ENCODE data around the gene HDAC8. TPM values are rescaled to one million over a fixed set of nuclear protein-coding genes. Genes with fewer than 3 reads are reported as not detected.
"Not testable (repeated sequence)": the region's sequence is repeated elsewhere in the genome, so short reads cannot be mapped to it uniquely, and the experiment has no call there.

Gene HDAC8
- polyA plus RNA-seq, 1 experiment: 24.8 TPM

- Histone ChIP-seq H3K27me3 (ENCODE audit: control insufficient read depth, insufficient read depth, low read length) (no peaks in the 10 kb centered on the region), H3K4me3 (ENCODE audit: low read depth, low read length) (no peak overlapping the region), H3K9me3 (ENCODE audit: control insufficient read depth, insufficient read depth, low read length) (no peaks in the 10 kb centered on the region), H3K27ac (ENCODE audit: low read depth, low read length) (no peak overlapping the region)
- TF ChIP-seq, protein P1, sequence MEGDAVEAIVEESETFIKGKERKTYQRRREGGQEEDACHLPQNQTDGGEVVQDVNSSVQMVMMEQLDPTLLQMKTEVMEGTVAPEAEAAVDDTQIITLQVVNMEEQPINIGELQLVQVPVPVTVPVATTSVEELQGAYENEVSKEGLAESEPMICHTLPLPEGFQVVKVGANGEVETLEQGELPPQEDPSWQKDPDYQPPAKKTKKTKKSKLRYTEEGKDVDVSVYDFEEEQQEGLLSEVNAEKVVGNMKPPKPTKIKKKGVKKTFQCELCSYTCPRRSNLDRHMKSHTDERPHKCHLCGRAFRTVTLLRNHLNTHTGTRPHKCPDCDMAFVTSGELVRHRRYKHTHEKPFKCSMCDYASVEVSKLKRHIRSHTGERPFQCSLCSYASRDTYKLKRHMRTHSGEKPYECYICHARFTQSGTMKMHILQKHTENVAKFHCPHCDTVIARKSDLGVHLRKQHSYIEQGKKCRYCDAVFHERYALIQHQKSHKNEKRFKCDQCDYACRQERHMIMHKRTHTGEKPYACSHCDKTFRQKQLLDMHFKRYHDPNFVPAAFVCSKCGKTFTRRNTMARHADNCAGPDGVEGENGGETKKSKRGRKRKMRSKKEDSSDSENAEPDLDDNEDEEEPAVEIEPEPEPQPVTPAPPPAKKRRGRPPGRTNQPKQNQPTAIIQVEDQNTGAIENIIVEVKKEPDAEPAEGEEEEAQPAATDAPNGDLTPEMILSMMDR (IDR thresholded peaks at IDR 0.05; ENCODE audit: low read depth, low read length): no peak
- ChIA-PET POLR2A (no interaction called here), CTCF (no interaction called here)
- DNase-seq (ENCODE audit: low read depth, low spot score): no peak
These were observed 18.0 kb downstream of the HDAC8 start for GRCh38 chrX:72554448-72555140.

DNA sequence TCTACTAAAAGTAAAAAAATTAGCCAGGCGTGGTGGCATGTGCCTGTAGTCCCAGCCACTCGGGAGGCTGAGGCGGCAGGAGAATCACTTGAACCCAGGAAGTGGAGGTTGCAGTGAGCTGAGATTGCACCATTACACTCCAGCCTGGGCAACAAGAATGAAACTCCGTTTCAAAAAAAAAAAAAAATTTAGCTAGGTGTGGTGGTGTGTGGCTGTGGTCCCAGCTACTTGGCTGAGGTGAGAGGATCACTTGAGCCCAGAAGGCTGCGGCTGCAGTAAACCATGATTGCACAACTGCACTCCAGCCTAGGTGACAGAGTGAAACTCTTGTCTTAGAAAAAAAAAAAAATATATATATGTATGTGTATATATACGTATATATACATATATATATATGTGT is 20.2 kb downstream of the HDAC8 start:
- H3K27me3 ChIP-seq (ENCODE audit: control insufficient read depth, insufficient read depth, low read length); H3K9me3 ChIP-seq (ENCODE audit: control insufficient read depth, insufficient read depth, low read length); H3K27ac ChIP-seq (ENCODE audit: low read depth, low read length); DNase-seq (ENCODE audit: low read depth, low spot score); H3K4me3 ChIP-seq (ENCODE audit: low read depth, low read length); CTCF ChIA-PET; POLR2A ChIA-PET: not testable (repeated sequence)

DNA sequence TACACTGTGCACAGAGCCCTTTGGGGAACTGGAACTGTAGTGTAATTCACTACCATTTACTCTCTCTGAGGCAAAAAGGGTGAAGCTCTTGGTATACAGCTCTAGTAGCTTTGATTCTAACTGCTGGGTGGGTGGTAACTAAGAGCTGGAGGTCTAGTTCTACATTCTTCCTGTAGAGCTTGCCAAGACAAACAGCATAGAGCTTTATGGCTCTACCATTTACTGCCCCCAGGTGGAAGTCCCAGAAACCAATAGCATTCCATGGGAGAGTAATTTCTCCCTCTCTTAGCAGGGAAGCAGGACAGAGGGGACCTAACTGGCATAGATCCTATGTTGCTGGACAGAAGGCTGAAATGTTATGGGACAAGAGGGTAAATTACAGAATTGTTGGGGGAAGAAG is 26.7 kb downstream of the HDAC8 start:
- no peak overlapping the region for H3K4me3 ChIP-seq (ENCODE audit: low read depth, low read length)
- TF ChIP-seq, protein P1 (IDR thresholded peaks at IDR 0.05; ENCODE audit: low read depth, low read length): no peak
- no peaks in the 10 kb centered on the region for H3K9me3 ChIP-seq (ENCODE audit: control insufficient read depth, insufficient read depth, low read length)
- H3K27ac ChIP-seq (ENCODE audit: low read depth, low read length): no peak overlapping the region
- H3K27me3 ChIP-seq (ENCODE audit: control insufficient read depth, insufficient read depth, low read length): no peaks in the 10 kb centered on the region
- ChIA-PET CTCF (no interaction called here), POLR2A (no interaction called here)
- DNase-seq (ENCODE audit: low read depth, low spot score): no peak

DNA sequence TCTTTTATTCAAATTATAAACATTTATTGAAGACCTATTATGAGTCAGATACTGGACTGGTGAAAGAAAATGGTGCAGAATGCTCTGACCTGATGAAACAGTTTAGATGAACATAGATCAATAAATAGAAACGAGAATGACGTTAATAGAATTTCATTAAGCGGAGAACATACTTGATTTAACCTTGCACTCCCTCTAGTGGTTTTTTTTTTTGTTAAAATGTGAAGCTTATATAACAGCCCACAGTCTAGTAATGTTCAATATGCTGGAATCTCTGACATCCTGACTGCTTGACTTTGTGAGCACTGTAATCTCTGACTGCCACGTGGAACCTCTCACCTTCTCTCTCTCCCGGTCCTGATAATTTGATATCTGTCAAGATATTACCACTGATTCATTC is 32.3 kb downstream of the HDAC8 start:
- peak; percentile 6 for DNase-seq (ENCODE audit: low read depth, low spot score)
- Histone ChIP-seq H3K27me3 (ENCODE audit: control insufficient read depth, insufficient read depth, low read length) (no peaks in the 10 kb centered on the region), H3K9me3 (ENCODE audit: control insufficient read depth, insufficient read depth, low read length) (no peaks in the 10 kb centered on the region), H3K27ac (ENCODE audit: low read depth, low read length) (no peak overlapping the region), H3K4me3 (ENCODE audit: low read depth, low read length) (no peak overlapping the region)
- CTCF ChIA-PET: interaction anchor here (0.5 to 2.9 kb wide), 20 partner anchors 8 to 547 kb away, joined by 3 to 12 read pairs (median 4); partner anchors contain the start of gene RPS4X
- POLR2A ChIA-PET: interaction anchor here (1.0 kb wide), 1 partner anchor 271 kb away, joined by 3 read pairs; no protein-coding TSS in a partner anchor
- TF ChIP-seq, protein P1 (IDR thresholded peaks at IDR 0.05; ENCODE audit: low read depth, low read length): peak; percentile 35; the same call in 1 of the 2 replicates

- no peaks in the 10 kb centered on the region for H3K27me3 ChIP-seq (ENCODE audit: control insufficient read depth, insufficient read depth, low read length)
- CTCF ChIA-PET: interaction anchor here (0.7 to 2.9 kb wide), 5 partner anchors 9 to 296 kb away, joined by 3 to 12 read pairs (median 7); no protein-coding TSS in a partner anchor
- TF ChIP-seq, protein P1 (IDR thresholded peaks at IDR 0.05; ENCODE audit: low read depth, low read length): no peak
- POLR2A ChIA-PET: interaction anchor here (1.0 kb wide), 1 partner anchor 271 kb away, joined by 3 read pairs; no protein-coding TSS in a partner anchor
- no peak for DNase-seq (ENCODE audit: low read depth, low spot score)
- H3K9me3 ChIP-seq (ENCODE audit: control insufficient read depth, insufficient read depth, low read length): no peaks in the 10 kb centered on the region
- no peak overlapping the region for H3K4me3 ChIP-seq (ENCODE audit: low read depth, low read length)
- H3K27ac ChIP-seq (ENCODE audit: low read depth, low read length): no peak overlapping the region
These were observed 32.8 kb downstream of the HDAC8 start for GRCh38 chrX:72539822-72540221.

Measured in AG04450 (cell line).